Activated CD4-positive, alpha-beta T cell treated with anti-CD3 and anti-CD28 coated beads, Interleukin-2, amount 50 U/mL, for 24 hours (primary cell): ENCODE data around the gene CNTRL.
A peak's percentile ranks its signal among the peaks of the same experiment; 100 is the strongest.
"Not testable (repeated sequence)": the region's sequence is repeated elsewhere in the genome, so short reads cannot be mapped to it uniquely, and the experiment has no call there.

Experiments used
- DNase-seq, 2 donors: peaks; one replicate each; pipeline ENCODE4 v3.0.0-alpha.2; 2020; ENCODE audit warnings: low read depth in 1 of 2, low spot score in 1 of 2

The CNTRL gene

DNA sequence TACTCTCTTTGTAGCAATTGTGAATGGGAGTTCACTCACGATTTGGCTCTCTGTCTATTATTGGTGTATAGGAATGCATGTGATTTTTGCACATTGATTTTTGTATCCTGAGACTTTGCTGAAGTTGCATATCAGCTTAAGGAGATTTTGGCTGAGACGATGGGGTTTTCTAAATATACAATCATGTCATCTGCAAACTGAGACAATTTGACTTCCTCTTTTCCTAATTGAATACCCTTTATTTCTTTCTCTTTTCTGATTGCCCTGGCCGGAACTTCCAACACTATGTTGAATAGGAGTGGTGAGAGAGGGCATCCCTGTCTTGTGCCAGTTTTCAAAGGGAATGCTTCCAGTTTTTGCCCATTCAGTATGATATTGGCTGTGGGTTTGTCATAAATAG is 54.6 kb downstream of the CNTRL start:
- DNase-seq, result not testable (repeated sequence)

DNA sequence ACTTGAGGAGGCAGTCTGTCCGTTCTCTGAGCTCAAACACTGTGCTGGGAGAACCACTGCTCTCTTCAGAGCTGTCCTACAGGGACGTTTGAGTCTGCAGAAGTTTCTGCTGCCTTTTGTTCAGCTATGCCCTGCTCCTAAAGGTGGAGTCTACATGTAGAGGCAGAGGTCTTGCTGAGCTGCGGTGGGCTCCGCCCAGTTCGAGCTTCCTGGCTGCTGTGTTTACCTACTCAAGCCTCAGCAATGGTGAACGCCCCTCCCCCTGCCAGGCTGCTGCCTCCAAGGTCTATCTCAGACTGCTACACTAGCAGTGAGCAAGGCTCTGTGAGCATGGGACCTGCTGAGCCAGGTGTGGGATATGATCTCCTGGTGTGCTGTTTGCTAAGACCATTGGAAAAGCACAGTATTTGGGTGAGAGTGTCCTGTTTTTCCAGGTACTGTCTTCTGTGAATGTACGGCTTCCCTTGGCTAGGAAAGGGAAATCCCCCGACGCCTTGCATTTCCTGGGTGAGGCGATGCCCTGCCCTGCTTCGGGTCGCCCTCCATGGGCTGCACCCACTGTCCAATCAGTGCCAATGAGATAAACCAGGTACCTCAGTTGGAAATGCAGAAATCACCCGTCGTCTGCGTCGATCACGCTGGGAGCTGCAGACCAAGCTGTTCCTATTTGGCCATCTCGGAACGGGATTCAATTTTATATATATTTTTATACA is 58.5 kb downstream of the CNTRL start:
- peak in 1 of 2 donors; percentile 30 for DNase-seq

DNA sequence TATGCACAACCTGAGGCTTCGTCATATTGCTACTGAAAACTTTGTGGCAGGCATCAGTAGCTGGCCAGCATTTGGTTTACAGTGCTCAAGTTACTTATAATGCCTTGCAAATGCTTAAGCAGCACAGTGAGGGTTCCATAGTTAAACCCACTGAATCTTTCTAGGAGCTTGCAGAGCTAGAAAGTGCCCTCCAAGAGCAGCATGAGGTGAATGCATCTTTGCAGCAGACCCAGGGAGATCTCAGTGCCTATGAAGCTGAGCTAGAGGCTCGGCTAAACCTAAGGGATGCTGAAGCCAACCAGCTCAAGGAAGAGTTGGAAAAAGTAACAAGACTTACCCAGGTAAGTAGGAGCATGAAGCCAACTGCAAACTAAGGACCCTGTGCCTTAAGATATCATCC is 60.9 kb downstream of the CNTRL start:
- no peak for DNase-seq

GRCh38 chr9:121138561-121138960 is 63.8 kb downstream of the CNTRL start:
- DNase-seq, result no peak

GRCh38 chr9:121138973-121139372 is 64.2 kb downstream of the CNTRL start:
- DNase-seq, result no peak

- DNase-seq, result no peak
These were observed 65.4 kb downstream of the CNTRL start for GRCh38 chr9:121140162-121140561.

- no peak for DNase-seq
These were observed 66.6 kb downstream of the CNTRL start for GRCh38 chr9:121141306-121141705.

DNA sequence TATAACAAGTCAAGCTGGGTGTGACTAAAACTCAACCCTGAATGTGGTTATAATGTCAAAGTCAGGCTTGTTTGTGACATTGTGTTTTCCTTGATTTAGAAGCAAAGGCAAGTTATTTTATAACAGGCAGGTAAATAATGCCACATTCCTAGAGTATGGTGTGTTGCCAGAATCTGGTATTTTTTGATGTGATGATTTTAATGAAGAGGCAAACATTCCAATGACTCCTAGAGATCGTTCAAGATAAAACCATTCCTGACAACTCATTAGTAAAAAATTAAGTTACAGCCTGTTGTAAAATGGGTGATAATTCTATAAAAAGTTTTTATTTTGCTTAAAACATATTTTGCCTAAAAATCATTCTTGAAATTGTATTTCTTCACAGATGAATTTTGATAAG is 67.0 kb downstream of the CNTRL start:
- no peak for DNase-seq

DNA sequence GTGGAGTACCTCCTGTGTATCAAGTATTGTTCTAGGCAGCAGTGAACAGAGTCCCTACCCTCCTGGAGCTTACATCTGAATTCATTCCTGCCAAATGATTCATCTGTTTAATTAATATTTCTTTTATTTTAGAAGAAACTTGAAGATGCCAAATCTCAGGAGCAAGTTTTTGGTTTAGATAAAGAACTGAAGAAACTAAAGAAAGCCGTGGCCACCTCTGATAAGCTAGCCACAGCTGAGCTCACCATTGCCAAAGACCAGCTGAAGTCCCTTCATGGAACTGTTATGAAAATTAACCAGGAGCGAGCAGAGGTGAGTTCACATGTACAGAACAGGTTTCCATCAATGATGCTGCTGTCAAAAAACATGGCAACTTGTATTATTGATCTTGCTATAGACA is 69.0 kb downstream of the CNTRL start:
- no peak for DNase-seq

DNA sequence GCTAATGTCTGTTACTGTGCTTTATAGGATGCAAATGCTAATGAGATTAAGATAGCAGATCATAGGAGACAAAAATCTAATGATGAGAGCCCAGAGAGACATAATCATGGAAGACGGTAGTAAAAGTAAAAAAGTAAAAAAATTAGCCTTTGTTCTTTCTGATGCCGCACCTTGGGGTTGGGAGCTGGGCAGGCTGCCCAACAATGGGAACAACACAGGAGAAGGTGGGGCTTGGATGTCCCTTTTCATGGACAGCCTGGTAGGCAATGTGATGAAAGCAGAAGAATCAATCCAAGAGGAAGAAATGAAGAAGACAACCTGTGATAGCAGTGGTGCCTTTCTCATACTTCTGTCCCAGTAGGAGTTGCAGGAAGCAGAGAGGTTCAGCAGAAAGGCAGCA is 69.7 kb downstream of the CNTRL start:
- no peak for DNase-seq

DNA sequence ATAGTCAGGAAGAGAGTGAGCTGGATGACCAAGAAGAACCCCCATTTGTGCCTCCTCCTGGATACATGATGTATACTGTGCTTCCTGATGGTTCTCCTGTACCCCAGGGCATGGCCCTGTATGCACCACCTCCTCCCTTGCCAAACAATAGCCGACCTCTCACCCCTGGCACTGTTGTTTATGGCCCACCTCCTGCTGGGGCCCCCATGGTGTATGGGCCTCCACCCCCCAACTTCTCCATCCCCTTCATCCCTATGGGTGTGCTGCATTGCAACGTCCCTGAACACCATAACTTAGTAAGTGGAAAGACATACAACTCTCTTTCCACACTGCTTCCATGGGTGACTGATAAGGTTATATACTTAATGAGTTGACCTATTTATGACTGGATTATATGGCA is 75.4 kb downstream of the CNTRL start:
- no peak for DNase-seq

DNA sequence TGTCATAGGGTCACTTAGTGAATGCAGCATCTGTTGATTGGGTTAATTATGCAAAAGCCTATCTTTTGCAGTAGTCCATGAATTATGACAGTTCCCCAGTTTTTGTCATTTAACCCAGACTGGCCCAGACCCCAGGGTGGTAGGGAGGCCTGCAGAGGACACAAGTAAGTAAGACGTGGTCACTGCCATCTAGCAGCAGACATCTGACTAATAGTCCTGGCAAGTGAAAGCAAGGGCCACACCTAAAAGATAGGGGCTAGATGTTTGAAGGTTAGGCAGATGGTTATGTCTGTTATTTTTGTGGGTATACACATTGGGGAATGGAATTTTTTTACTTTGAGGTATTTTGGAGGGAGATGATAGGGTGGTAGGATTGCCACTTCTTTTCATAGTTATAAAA is 78.9 kb downstream of the CNTRL start:
- no peak for DNase-seq

GRCh38 chr9:121154782-121155181 is 80.0 kb downstream of the CNTRL start:
- no peak for DNase-seq

DNA sequence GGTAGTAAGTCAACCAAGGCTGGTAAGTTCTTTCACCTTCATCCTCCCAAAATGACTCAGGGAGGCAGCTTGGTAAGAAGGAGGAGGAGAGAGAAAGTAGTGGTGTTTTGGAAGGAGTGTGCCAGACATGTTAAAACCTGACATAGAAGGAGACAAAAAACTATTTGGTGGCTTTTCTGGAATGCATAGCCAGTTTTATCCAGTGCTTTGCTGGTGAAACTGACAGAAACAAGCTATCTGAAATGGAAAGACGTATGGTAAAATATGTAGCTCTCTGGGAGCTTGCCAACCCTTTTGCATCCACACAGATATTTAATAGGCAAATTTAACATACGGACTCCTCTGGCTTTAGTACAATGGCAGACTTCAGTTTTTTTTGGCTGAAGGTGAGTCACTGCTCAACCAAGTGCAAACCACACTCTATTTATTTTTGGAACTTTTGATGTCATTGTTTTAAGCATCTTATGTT is 81.5 kb downstream of the CNTRL start:
- DNase-seq, result no peak

GRCh38 chr9:121157939-121158338 is 83.2 kb downstream of the CNTRL start:
- DNase-seq, result no peak

- no peak for DNase-seq
These were observed 85.3 kb downstream of the CNTRL start for GRCh38 chr9:121160025-121160424.

DNA sequence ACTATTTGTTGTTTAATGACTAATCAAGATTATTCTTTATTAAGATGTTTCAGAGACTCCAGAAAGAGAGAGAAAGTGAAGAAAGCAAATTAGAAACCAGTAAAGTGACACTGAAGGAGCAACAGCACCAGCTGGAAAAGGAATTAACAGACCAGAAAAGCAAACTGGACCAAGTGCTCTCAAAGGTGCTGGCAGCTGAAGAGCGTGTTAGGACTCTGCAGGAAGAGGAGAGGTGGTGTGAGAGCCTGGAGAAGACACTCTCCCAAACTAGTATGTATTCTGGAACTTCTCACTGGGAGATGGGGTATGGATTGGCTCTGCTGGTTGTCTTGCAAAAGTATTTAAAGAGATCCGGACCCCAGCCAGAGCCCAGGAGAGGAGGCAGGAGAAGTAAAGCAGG is 93.3 kb downstream of the CNTRL start:
- DNase-seq, result no peak

DNA sequence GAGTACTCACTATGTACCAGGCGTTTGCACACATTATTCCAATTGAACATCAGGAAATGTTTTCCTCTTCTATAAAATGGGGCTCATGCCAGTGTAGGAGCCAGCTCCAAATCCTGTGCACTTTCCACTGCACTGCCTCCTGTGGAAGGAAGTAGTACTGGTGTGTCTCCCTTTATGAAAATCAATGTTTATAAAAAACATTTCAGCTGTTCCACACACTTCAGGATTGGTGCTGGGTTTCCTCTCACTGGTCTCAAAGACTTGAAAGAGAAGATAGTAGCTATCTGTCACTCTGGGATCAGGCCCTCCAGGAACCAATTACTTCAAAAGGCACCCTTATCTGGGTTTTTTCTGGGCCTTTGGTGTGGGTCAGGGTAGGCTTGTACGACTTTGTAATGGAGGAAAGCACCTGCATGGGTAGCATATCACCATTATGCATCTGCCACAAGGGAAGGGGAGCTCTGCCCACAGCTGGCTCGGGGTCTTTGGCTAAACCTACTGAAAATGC is 94.4 kb downstream of the CNTRL start:
- peak in 1 of 2 donors; percentile 7 for DNase-seq

DNA sequence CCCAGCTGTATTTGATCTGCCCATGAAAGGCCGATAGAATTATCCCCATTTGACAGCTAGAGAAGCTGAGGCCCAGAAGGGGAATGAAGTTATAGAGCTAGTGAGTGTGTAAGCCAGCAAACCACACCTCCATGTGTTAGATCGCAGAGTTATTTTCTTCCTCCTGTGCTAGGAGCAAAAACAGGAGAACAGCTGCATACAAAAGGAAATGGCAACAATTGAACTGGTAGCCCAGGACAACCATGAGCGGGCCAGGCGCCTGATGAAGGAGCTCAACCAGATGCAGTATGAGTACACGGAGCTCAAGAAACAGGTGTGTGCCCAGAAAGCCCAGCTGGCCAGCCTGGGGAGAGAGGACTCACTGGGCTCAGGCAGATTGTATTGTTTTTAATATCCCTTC is 96.5 kb downstream of the CNTRL start:
- DNase-seq, result no peak

DNA sequence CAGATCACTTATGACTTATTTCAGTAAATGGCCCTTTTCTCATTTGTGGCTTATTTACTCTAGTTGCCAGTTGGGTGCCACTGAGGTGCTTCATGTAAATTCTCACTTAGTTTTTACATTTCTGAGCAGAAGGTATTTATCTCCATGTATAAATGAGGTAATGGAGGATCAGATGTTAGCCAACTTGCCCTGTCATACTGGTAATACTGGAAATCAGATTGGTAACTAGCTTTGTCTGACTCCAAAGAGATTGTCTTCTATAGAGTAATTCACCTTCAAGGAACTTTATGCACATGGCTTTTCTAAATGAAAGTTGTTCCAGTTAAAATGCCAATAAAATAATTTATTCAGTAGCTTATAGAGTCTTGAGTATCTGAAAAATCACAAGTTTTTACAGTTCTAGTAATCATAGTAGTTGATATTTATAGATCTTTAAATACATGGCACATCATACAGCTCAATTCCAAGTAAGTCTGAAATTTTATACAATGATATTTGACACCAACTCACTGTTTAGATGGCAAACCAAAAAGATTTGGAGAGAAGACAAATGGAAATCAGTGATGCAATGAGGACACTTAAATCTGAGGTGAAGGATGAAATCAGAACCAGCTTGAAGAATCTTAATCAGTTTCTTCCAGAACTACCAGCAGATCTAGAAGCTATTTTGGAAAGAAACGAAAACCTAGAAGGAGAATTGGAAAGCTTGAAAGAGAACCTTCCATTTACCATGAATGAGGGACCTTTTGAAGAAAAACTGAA is 98.2 kb downstream of the CNTRL start:
- DNase-seq, result no peak

GRCh38 chr9:121173501-121173900 is 98.7 kb downstream of the CNTRL start:
- DNase-seq, result no peak

GRCh38 chr9:121178676-121179372 is 104.1 kb downstream of the CNTRL start:
- no peak for DNase-seq
